NCI-H1092 treated with DMSO at 0.1 percent for 48 hours (cell line): ENCODE results near the gene SF3B5.
"Not testable (repeated sequence)": the region's sequence is repeated elsewhere in the genome, so short reads cannot be mapped to it uniquely, and the experiment has no call there.

Experiments used
- DNase-seq: peaks from one replicate; lab custom pipeline; 2025; lab: John Stamatoyannopoulos, UW

The SF3B5 gene

GRCh38 chr6:144095134-144096002 lies at the start of gene SF3B5:
Gene SF3B5, minus strand, starts transcription at chr6:144095573. Its CDS starts 76 bp downstream, at chr6:144095497.
- peak; percentile 94 for DNase-seq

GRCh38 chr6:144144996-144145395 lies 49.6 kb upstream of the SF3B5 start:
- no peak for DNase-seq

- no peak for DNase-seq
Observed at GRCh38 chr6:144143878-144144277, 48.5 kb upstream of the SF3B5 start.

- DNase-seq, result no peak
Observed at GRCh38 chr6:144143106-144143505, 47.7 kb upstream of the SF3B5 start.

- no peak for DNase-seq
Observed at GRCh38 chr6:144141470-144141869, 46.1 kb upstream of the SF3B5 start.

GRCh38 chr6:144140867-144141266 lies 45.5 kb upstream of the SF3B5 start:
- no peak for DNase-seq

GRCh38 chr6:144139817-144140216 lies 44.4 kb upstream of the SF3B5 start:
- DNase-seq, result no peak

- DNase-seq, result no peak
Observed at GRCh38 chr6:144138542-144138941, 43.2 kb upstream of the SF3B5 start.

GRCh38 chr6:144134737-144135136 lies 39.4 kb upstream of the SF3B5 start:
- DNase-seq, result no peak

GRCh38 chr6:144134176-144134575 lies 38.8 kb upstream of the SF3B5 start:
- no peak for DNase-seq

- DNase-seq, result no peak
Observed at GRCh38 chr6:144133225-144133821, 38.0 kb upstream of the SF3B5 start.

GRCh38 chr6:144132167-144132690 lies 36.9 kb upstream of the SF3B5 start:
- not testable (repeated sequence) for DNase-seq

GRCh38 chr6:144131248-144131709 lies 35.9 kb upstream of the SF3B5 start:
- DNase-seq, result no peak

GRCh38 chr6:144129469-144129868 lies 34.1 kb upstream of the SF3B5 start:
- DNase-seq, result no peak

GRCh38 chr6:144127097-144127496 lies 31.7 kb upstream of the SF3B5 start:
- no peak for DNase-seq

- no peak for DNase-seq
Observed at GRCh38 chr6:144123836-144124235, 28.5 kb upstream of the SF3B5 start.

- DNase-seq, result no peak
Observed at GRCh38 chr6:144123421-144123820, 28.0 kb upstream of the SF3B5 start.

- DNase-seq, result no peak
Observed at GRCh38 chr6:144122861-144123260, 27.5 kb upstream of the SF3B5 start.

GRCh38 chr6:144119376-144119775 lies 24.0 kb upstream of the SF3B5 start:
- no peak for DNase-seq

- no peak for DNase-seq
Observed at GRCh38 chr6:144115219-144115618, 19.8 kb upstream of the SF3B5 start.

- no peak for DNase-seq
Observed at GRCh38 chr6:144113366-144113765, 18.0 kb upstream of the SF3B5 start.

GRCh38 chr6:144110210-144110609 lies 14.8 kb upstream of the SF3B5 start:
- no peak for DNase-seq

GRCh38 chr6:144106206-144106605 lies 10.8 kb upstream of the SF3B5 start:
- no peak for DNase-seq
